IMR-90 (cell line): ENCODE data around the gene PGBD5. TPM values are rescaled to one million over a fixed set of nuclear protein-coding genes. Genes with fewer than 3 reads are reported as not detected.

Experiments used
- ATAC-seq: fragments of 200-7000 bp; cut with Tn5 transposase; 2 replicates; pipeline ENCODE4 v1.9.1; 2020; ENCODE audit warnings: low read depth, mild to moderate bottlenecking, moderate library complexity
- BruUV-seq: library from RNA; stranded (reverse); fragments of 400-500 nt; replicated peaks from 2 replicates; lab custom pipeline; 2021; lab: Mats Ljungman, UMichigan
- CTCF ChIA-PET: fragments of 300-600 bp; formaldehyde crosslinking; extraction: SDS; loops from one replicate; lab custom pipeline; 2021; ENCODE audit warnings: antibody characterized with exemption; lab: Yijun Ruan, JAX
- POLR2A ChIA-PET: fragments of 300-600 bp; sonication (Branson Sonifier 250); formaldehyde crosslinking; loops from one replicate; lab custom pipeline; 2022; ENCODE audit warnings: antibody characterized with exemption; ENCODE audit not compliant: unreplicated experiment; lab: Charles Lee
- DNase-seq: peaks from one replicate; pipeline ENCODE4 v3.0.0; 2013
- H2AFZ ChIP-seq: replicated peaks from 2 replicates; pipeline ENCODE3; 2013; ENCODE audit warnings: low read length, mild to moderate bottlenecking; ENCODE audit not compliant: poor library complexity
- H2AK5ac ChIP-seq: 2 replicates; pipeline ENCODE4 v1.6.1; 2013; ENCODE audit warnings: low read depth, low read length, inconsistent platforms
- H2AK9ac ChIP-seq: replicated peaks from 2 replicates; pipeline ENCODE3; 2013; ENCODE audit warnings: mild to moderate bottlenecking, low read depth, low read length, moderate library complexity; ENCODE audit not compliant: poor library complexity
- H2BK120ac ChIP-seq: 2 replicates; pipeline ENCODE4 v1.6.1; 2013; ENCODE audit warnings: low read depth, low read length, inconsistent platforms
- H2BK15ac ChIP-seq: 3 replicates; pipeline ENCODE4 v1.6.1; 2013; ENCODE audit warnings: low read depth, low read length, inconsistent platforms
- H2BK20ac ChIP-seq: 2 replicates; pipeline ENCODE4 v1.6.1; 2013; ENCODE audit warnings: low read depth, mild to moderate bottlenecking, inconsistent platforms, low read length, moderate library complexity
- H2BK5ac ChIP-seq: 2 replicates; pipeline ENCODE4 v1.6.1; 2013; ENCODE audit warnings: mild to moderate bottlenecking, low read depth, low read length, inconsistent platforms; ENCODE audit not compliant: poor library complexity, severe bottlenecking
- H3K14ac ChIP-seq: replicated peaks from 2 replicates; pipeline ENCODE4 v1.6.1; 2013; ENCODE audit warnings: low read depth, low read length, inconsistent platforms
- H3K18ac ChIP-seq: 2 replicates; pipeline ENCODE4 v1.6.1; 2013; ENCODE audit warnings: low read depth, low read length, control low read depth
- H3K23ac ChIP-seq: 2 replicates; pipeline ENCODE4 v1.6.1; 2013; ENCODE audit warnings: low read depth, low read length, inconsistent platforms
- H3K27ac ChIP-seq: 2 replicates; pipeline ENCODE4 v1.5.1; 2013; ENCODE audit warnings: mild to moderate bottlenecking, control low read depth, low read length; ENCODE audit not compliant: insufficient read depth
- H3K27me3 ChIP-seq: 2 replicates; pipeline ENCODE4 v1.6.1; 2013; ENCODE audit warnings: low read length; ENCODE audit not compliant: control insufficient read depth, insufficient read depth
- H3K36me3 ChIP-seq: 2 replicates; pipeline ENCODE4 v1.6.1; 2013; ENCODE audit warnings: low read length, mixed read lengths; ENCODE audit not compliant: control insufficient read depth, insufficient read depth
- H3K4ac ChIP-seq: 2 replicates; pipeline ENCODE4 v1.6.1; 2013; ENCODE audit warnings: low read depth, low read length, inconsistent platforms
- H3K4me1 ChIP-seq: 2 replicates; pipeline ENCODE4 v1.6.1; 2013; ENCODE audit warnings: low read length, mixed read lengths; ENCODE audit not compliant: control insufficient read depth, insufficient read depth
- H3K4me2 ChIP-seq: 2 replicates; pipeline ENCODE4 v1.6.1; 2013; ENCODE audit warnings: low read depth, mild to moderate bottlenecking, control low read depth, low read length, moderate library complexity
- H3K4me3 ChIP-seq: 2 replicates; pipeline ENCODE4 v1.5.1; 2013; ENCODE audit warnings: low read depth, mild to moderate bottlenecking, control low read depth, low read length, moderate library complexity; ENCODE audit not compliant: insufficient read depth
- H3K56ac ChIP-seq: 2 replicates; pipeline ENCODE4 v1.6.1; 2013; ENCODE audit warnings: low read length, inconsistent platforms; ENCODE audit not compliant: insufficient read depth; ENCODE audit errors: extremely low read depth
- H3K79me1 ChIP-seq, 2 experiments: 2 replicates each; pipeline ENCODE4 v1.6.1; 2013; ENCODE audit warnings: low read length in 2 of 2, inconsistent platforms in 1 of 2, low read depth in 1 of 2
- H3K9ac ChIP-seq: 2 replicates; pipeline ENCODE4 v1.6.1; 2013; ENCODE audit warnings: low read depth, low read length, control low read depth
- H3K9me1 ChIP-seq: 2 replicates; pipeline ENCODE4 v1.6.1; 2013; ENCODE audit warnings: low read length, inconsistent platforms; ENCODE audit not compliant: insufficient read depth
- H3K9me3 ChIP-seq: 2 replicates; pipeline ENCODE4 v1.6.1; 2013; ENCODE audit warnings: low read length; ENCODE audit not compliant: control insufficient read depth, insufficient read depth
- H4K20me1 ChIP-seq: 2 replicates; pipeline ENCODE4 v1.6.1; 2013; ENCODE audit warnings: low read length, inconsistent platforms; ENCODE audit not compliant: insufficient read depth
- H4K5ac ChIP-seq: 2 replicates; pipeline ENCODE4 v1.6.1; 2013; ENCODE audit warnings: mild to moderate bottlenecking, low read depth, low read length, control low read depth
- H4K8ac ChIP-seq, 2 experiments: 2 replicates each; pipeline ENCODE4 v1.6.1; 2013; ENCODE audit warnings: low read depth in 2 of 2, low read length in 2 of 2, control low read depth in 1 of 2, inconsistent platforms in 1 of 2
- H4K91ac ChIP-seq: 2 replicates; pipeline ENCODE4 v1.6.1; 2013; ENCODE audit warnings: low read depth, low read length, inconsistent platforms; ENCODE audit not compliant: insufficient read depth
- MAZ ChIP-seq: IDR thresholded peaks from 2 replicates; pipeline ENCODE4 v1.6.1; 2012; ENCODE audit warnings: low read depth, mild to moderate bottlenecking, low read length, improper control_type of control experiment, moderate library complexity, borderline replicate concordance
- WGBS, 2 experiments: methylation state at CpG; one replicate each; pipeline versions ENCODE4 v1.1.5 to v1.1.7; 2013; ENCODE audit warnings: missing lambda C conversion rate in 2 of 2; ENCODE audit not compliant: insufficient read length in 1 of 2; ENCODE audit errors: extremely low coverage in 2 of 2; 5-methylcytosine and 5-hydroxymethylcytosine counted together
- dilution Hi-C: fragments of 300-500 bp; cut with HindIII; formaldehyde crosslinking; loops from one replicate; pipeline ENCODE4 v1.14.3; 2018; ENCODE audit warnings: low sequenced_read_pairs; ENCODE audit not compliant: unreplicated experiment
- in situ Hi-C: fragments of 300-500 bp; cut with MboI; formaldehyde crosslinking; loops from 3 replicates; pipeline ENCODE4 v1.14.3; 2019; ENCODE audit warnings: low sequenced_read_pairs, inconsistent platforms, mixed read lengths
- intact Hi-C: fragments of 100-400 bp; cut with micrococcal nuclease; formaldehyde crosslinking; loops from 2 replicates; pipeline ENCODE4 v1.10.0; 2022
- polyA plus RNA-seq, 3 experiments: library from polyadenylated mRNA; depleted of rRNA; stranded (reverse); fragments of >200 nt; gene quantifications; 2 replicates each; pipeline ENCODE4 v1.2.3, GENCODE V29; 2012; ENCODE audit warnings: low replicate concordance in 1 of 3
- total RNA-seq: library from RNA; depleted of rRNA; stranded (reverse); fragments of >200 nt; gene quantifications from 2 replicates; pipeline ENCODE4 v1.2.3, GENCODE V29; 2012

PGBD5 gene
- total and polyA plus RNA-seq, 2 of the 4 experiments (the other 2 are of a cell fraction) = 0.18 to 0.36 TPM

- no peak for DNase-seq
- POLR2A ChIA-PET = no interaction called here
- no peak overlapping the region for H3K4ac ChIP-seq
- no peak overlapping the region for H2BK5ac ChIP-seq
- no peaks in the 10 kb centered on the region for H3K27me3 ChIP-seq
- no peak overlapping the region for H2BK120ac ChIP-seq
- no peak overlapping the region for H3K4me3 ChIP-seq
- CTCF ChIA-PET = no interaction called here
- H4K91ac ChIP-seq = no peak overlapping the region
- no peak overlapping the region for H2AK9ac ChIP-seq
- no peak overlapping the region for H2AK5ac ChIP-seq
- H2BK15ac ChIP-seq = no peak overlapping the region
- no peaks in the 10 kb centered on the region for H3K36me3 ChIP-seq
- H2AFZ ChIP-seq = no peak overlapping the region
- no peaks in the 10 kb centered on the region for H4K20me1 ChIP-seq
- no peak overlapping the region for H4K8ac ChIP-seq
- ATAC-seq = no peak
- H3K9me3 ChIP-seq = 0 out of 2 replicates have a peak, but pooled peaks cover 3% of the 10 kb centered on the region
- no peaks in the 10 kb centered on the region for H3K79me1 ChIP-seq
- intact Hi-C loops (no loop called here), dilution Hi-C loops (no loop called here), in situ Hi-C loops (no loop called here)
- H3K14ac ChIP-seq = no peak overlapping the region
- H3K4me1 ChIP-seq = no peaks in the 10 kb centered on the region
- H3K27ac ChIP-seq = no peak overlapping the region
- no peak overlapping the region for H3K9ac ChIP-seq
- no peak overlapping the region for H3K4me2 ChIP-seq
- BruUV-seq = no TSS peak
- no peak overlapping the region for H3K18ac ChIP-seq
- H3K56ac ChIP-seq = no peak overlapping the region
- H3K9me1 ChIP-seq = no peaks in the 10 kb centered on the region
- no peak for TF ChIP-seq MAZ
- H2BK20ac ChIP-seq = no peak overlapping the region
- WGBS, 2 experiments = no CpG with 5 or more reads among the region's 6 CpGs
- no peak overlapping the region for H3K23ac ChIP-seq
- H4K5ac ChIP-seq = no peak overlapping the region
Observed at GRCh38 chr1:230386637-230387262, 39.4 kb downstream of the PGBD5 start.
